Measurements from ENCODE around the gene ORAI3. TPM values are rescaled to one million over a fixed set of nuclear protein-coding genes. Genes with fewer than 3 reads are reported as not detected.

Gene ORAI3
- total RNA-seq, 1 experiment from 2014 or later, result 7.0 TPM

- H3K36me3 ChIP-seq, result peaks cover 86% of the 10 kb centered on the region
- DNase-seq, result no peak
- H3K27ac ChIP-seq, result no peak overlapping the region
- H3K9me3 ChIP-seq (replicated peaks), result no peaks in the 10 kb centered on the region
- no peak overlapping the region for H3K4me3 ChIP-seq
- no peaks in the 10 kb centered on the region for H3K4me1 ChIP-seq
- H3K27me3 ChIP-seq, result no peaks in the 10 kb centered on the region
Observed at GRCh38 chr16:30964574-30965226, 15.8 kb downstream of the ORAI3 start.

GRCh38 chr16:30965436-30965835 is 16.6 kb downstream of the ORAI3 start:
- DNase-seq, result no peak
- Histone ChIP-seq H3K27me3 (no peaks in the 10 kb centered on the region), H3K4me3 (no peak overlapping the region), H3K27ac (no peak overlapping the region), H3K9me3 (replicated peaks) (no peaks in the 10 kb centered on the region), H3K36me3 (peaks cover 86% of the 10 kb centered on the region), H3K4me1 (no peaks in the 10 kb centered on the region)

- Histone ChIP-seq H3K36me3 (peaks cover 88% of the 10 kb centered on the region), H3K27me3 (no peaks in the 10 kb centered on the region), H3K9me3 (replicated peaks) (no peaks in the 10 kb centered on the region), H3K4me1 (no peaks in the 10 kb centered on the region), H3K4me3 (no peak overlapping the region), H3K27ac (no peak overlapping the region)
- DNase-seq, result no peak
Observed at GRCh38 chr16:30966033-30966619, 17.3 kb downstream of the ORAI3 start.

GRCh38 chr16:30967795-30968194 is 18.9 kb downstream of the ORAI3 start:
- no peak overlapping the region for H3K4me3 ChIP-seq
- peaks cover 84% of the 10 kb centered on the region for H3K36me3 ChIP-seq
- H3K4me1 ChIP-seq, result no peaks in the 10 kb centered on the region
- no peaks in the 10 kb centered on the region for H3K27me3 ChIP-seq
- H3K27ac ChIP-seq, result no peak overlapping the region
- DNase-seq, result no peak
- H3K9me3 ChIP-seq (replicated peaks), result no peaks in the 10 kb centered on the region

GRCh38 chr16:30969246-30969842 is 20.5 kb downstream of the ORAI3 start:
- H3K4me1 ChIP-seq, result no peaks in the 10 kb centered on the region
- no peak overlapping the region for H3K4me3 ChIP-seq
- no peaks in the 10 kb centered on the region for H3K27me3 ChIP-seq
- no peaks in the 10 kb centered on the region for H3K9me3 ChIP-seq (replicated peaks)
- H3K36me3 ChIP-seq, result peaks cover 82% of the 10 kb centered on the region
- no peak for DNase-seq
- no peak overlapping the region for H3K27ac ChIP-seq

GRCh38 chr16:30971298-30971697 is 22.4 kb downstream of the ORAI3 start:
- no peaks in the 10 kb centered on the region for H3K27me3 ChIP-seq
- H3K36me3 ChIP-seq, result peaks cover 74% of the 10 kb centered on the region
- H3K27ac ChIP-seq, result no peak overlapping the region
- H3K4me1 ChIP-seq, result peaks cover 6% of the 10 kb centered on the region; the same call in 1 of the 2 replicates
- H3K9me3 ChIP-seq (replicated peaks), result no peaks in the 10 kb centered on the region
- no peak overlapping the region for H3K4me3 ChIP-seq
- DNase-seq, result no peak

GRCh38 chr16:30972872-30973271 is 24.0 kb downstream of the ORAI3 start:
- H3K4me3 ChIP-seq, result no peak overlapping the region
- no peak for DNase-seq
- peaks cover 66% of the 10 kb centered on the region for H3K36me3 ChIP-seq
- no peaks in the 10 kb centered on the region for H3K9me3 ChIP-seq (replicated peaks)
- peaks cover 9% of the 10 kb centered on the region; the same call in 1 of the 2 replicates for H3K4me1 ChIP-seq
- H3K27ac ChIP-seq, result no peak overlapping the region
- no peaks in the 10 kb centered on the region for H3K27me3 ChIP-seq

- Histone ChIP-seq H3K4me3 (no peak overlapping the region), H3K36me3 (peaks cover 53% of the 10 kb centered on the region)
Observed at GRCh38 chr16:30974348-30974747, 25.5 kb downstream of the ORAI3 start.

GRCh38 chr16:30976486-30976885 is 27.6 kb downstream of the ORAI3 start:
- Histone ChIP-seq H3K27ac (0 out of 2 replicates have a peak overlapping the region, but pooled peaks have one; percentile 2), H3K27me3 (no peaks in the 10 kb centered on the region), H3K36me3 (peaks cover 40% of the 10 kb centered on the region), H3K4me3 (no peak overlapping the region), H3K9me3 (replicated peaks) (no peaks in the 10 kb centered on the region), H3K4me1 (peaks cover 9% of the 10 kb centered on the region; the same call in 1 of the 2 replicates)
- peak; percentile 70 to 76 for DNase-seq

More at GRCh38 chr16:30974348-30974747, 25.5 kb downstream of the ORAI3 start:
- Histone ChIP-seq H3K27me3 (no peaks in the 10 kb centered on the region), H3K9me3 (replicated peaks) (no peaks in the 10 kb centered on the region), H3K4me1 (peaks cover 9% of the 10 kb centered on the region; the same call in 1 of the 2 replicates), H3K27ac (no peak overlapping the region)
- no peak for DNase-seq

GRCh38 chr16:30977502-30977901 is 28.6 kb downstream of the ORAI3 start:
- Histone ChIP-seq H3K36me3 (peaks cover 36% of the 10 kb centered on the region), H3K27me3 (no peaks in the 10 kb centered on the region), H3K4me3 (no peak overlapping the region), H3K27ac (no peak overlapping the region), H3K9me3 (replicated peaks) (no peaks in the 10 kb centered on the region), H3K4me1 (peaks cover 9% of the 10 kb centered on the region; the same call in 1 of the 2 replicates)
- peak; percentile 31 to 52 for DNase-seq

GRCh38 chr16:30979170-30980022 is 30.5 kb downstream of the ORAI3 start:
- no peaks in the 10 kb centered on the region for H3K27me3 ChIP-seq
- peaks cover 9% of the 10 kb centered on the region; the same call in 1 of the 2 replicates for H3K4me1 ChIP-seq
- no peak for DNase-seq
- no peaks in the 10 kb centered on the region for H3K9me3 ChIP-seq (replicated peaks)
- peaks cover 28% of the 10 kb centered on the region for H3K36me3 ChIP-seq
- no peak overlapping the region for H3K4me3 ChIP-seq
- no peak overlapping the region for H3K27ac ChIP-seq

- Histone ChIP-seq H3K4me3 (no peak overlapping the region), H3K36me3 (peaks cover 25% of the 10 kb centered on the region), H3K27ac (no peak overlapping the region), H3K27me3 (no peaks in the 10 kb centered on the region), H3K4me1 (peaks cover 13% of the 10 kb centered on the region; the same call in 1 of the 2 replicates), H3K9me3 (replicated peaks) (no peaks in the 10 kb centered on the region)
- no peak for DNase-seq
Observed at GRCh38 chr16:30980023-30980371, 31.1 kb downstream of the ORAI3 start.

GRCh38 chr16:30980434-30980833 is 31.6 kb downstream of the ORAI3 start:
- DNase-seq, result no peak
- H3K4me1 ChIP-seq, result peaks cover 17% of the 10 kb centered on the region
- H3K9me3 ChIP-seq (replicated peaks), result no peaks in the 10 kb centered on the region
- H3K4me3 ChIP-seq, result no peak overlapping the region
- no peaks in the 10 kb centered on the region for H3K27me3 ChIP-seq
- no peak overlapping the region for H3K27ac ChIP-seq
- H3K36me3 ChIP-seq, result peaks cover 25% of the 10 kb centered on the region

- H3K9me3 ChIP-seq (replicated peaks), result no peaks in the 10 kb centered on the region
- H3K4me1 ChIP-seq, result peaks cover 16% of the 10 kb centered on the region
- DNase-seq, result no peak
- H3K27me3 ChIP-seq, result no peaks in the 10 kb centered on the region
- peaks cover 22% of the 10 kb centered on the region for H3K36me3 ChIP-seq
- no peak overlapping the region for H3K4me3 ChIP-seq
- no peak overlapping the region for H3K27ac ChIP-seq
Observed at GRCh38 chr16:30980959-30981358, 32.1 kb downstream of the ORAI3 start.

Data from SJCRH30 (cell line).